Stimulated activated CD8-positive, alpha-beta memory T cell treated with anti-CD3 and anti-CD28 coated beads, Interleukin-15, amount 100 ng/mL, for 1 hour (primary cell): Measurements from ENCODE around the gene KRTAP4-2.
"Not testable (repeated sequence)": the region's sequence is repeated elsewhere in the genome, so short reads cannot be mapped to it uniquely, and the experiment has no call there.

Experiments
- DNase-seq: peaks from one replicate; pipeline ENCODE4 v3.0.0-alpha.2; 2020; ENCODE audit warnings: low read depth

Gene KRTAP4-2

DNA sequence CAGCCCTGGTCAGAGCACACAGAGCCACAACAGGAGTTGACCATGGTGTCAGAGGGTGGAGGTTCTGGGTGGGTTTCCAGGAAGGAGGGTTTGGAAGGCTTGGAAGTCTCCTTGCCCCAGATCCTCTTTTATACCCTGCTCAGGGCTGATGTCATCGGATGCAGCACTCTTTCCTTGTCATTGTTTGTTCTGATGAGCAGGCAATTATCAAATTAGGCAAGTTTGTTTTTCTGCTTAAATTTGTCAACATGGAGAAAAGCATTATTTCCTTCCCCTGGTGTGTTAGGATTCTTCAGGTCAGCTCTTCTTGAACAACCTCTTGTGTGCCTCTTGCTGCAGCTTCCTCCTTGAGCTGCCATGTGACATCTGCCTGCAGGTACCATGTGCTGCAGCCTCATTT lies 17.4 kb downstream of the KRTAP4-2 start, which contains the start of gene KRTAP4-4:
Gene KRTAP4-4, minus strand, starts transcription at position 101 of the 400 bp plus-strand sequence. Its CDS starts 57 bp downstream, at position 44.
- no peak for DNase-seq

DNA sequence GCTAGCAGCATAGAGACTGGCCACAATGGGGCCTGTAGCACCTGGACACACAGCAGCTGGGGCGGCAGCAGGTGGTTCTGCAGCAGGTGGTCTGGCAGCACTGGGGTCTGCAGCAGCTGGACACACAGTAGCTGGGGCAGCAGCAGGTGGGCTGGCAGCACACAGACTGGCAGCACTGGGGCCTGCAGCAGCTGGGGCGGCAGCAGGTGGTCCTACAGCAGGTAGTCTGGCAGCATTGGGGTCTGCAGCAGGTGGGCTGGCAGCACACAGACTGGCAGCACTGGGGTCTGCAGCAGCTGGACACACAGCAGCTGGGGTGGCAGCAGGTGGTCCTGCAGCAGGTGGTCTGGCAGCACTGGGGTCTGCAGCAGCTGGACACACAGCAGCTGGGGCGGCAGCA lies 17.8 kb downstream of the KRTAP4-2 start:
- not testable (repeated sequence) for DNase-seq

DNA sequence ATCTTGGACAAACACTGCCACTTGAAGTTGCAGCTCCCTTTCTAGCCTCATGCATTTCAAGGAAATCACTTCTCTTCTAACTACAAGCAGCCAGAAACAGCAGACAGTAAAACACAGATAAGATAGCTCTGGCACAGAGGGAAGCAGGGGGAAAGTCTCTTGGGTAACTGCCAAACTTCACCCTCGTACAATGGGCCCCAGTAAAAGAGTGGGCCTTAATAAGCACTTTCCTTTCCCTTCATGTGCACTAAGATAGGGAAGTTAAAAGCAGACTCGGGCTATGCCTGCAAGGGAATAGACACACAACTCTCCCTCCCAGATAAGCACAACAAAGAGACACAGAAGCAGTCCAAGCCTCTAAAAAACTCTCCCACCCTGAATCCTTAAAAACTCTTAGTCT lies 24.2 kb downstream of the KRTAP4-2 start:
- no peak for DNase-seq

DNA sequence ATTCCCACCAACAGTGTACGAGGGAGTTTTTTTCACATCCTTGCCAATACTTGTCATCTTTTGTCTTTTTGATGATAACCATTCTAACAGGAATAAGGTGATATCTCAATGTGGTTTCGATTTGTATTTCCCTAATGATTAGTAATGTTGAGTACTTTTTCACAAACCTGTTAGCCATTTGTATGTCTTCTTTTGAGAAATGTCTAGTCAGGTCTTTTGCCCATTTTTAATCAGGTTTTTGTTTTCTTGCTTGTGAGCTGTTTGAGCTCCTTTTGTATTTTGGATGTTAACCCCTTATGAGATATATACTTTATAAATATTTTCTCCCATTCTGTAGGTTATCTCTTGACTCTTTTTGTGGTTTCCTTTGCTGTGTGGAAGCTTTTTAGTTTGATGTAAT lies 26.5 kb downstream of the KRTAP4-2 start:
- no peak for DNase-seq

DNA sequence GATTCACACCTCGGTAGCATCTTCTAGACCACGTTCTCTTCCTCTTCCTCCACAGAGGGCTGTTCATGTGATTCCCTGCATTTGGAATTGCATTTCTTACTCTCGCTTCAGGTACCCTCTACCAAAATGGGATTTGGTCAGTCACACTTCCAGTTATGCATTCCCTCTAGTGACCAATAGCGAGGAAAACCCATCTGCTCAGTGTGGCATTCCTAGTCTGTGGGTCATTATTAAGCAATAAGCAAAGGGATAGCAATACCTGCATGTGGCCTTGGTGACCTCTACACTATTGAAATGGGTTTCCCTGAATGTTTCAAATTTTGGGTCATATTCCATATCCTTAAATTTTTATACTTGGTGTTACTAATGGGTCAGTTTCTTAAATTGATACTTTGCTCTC lies 28.0 kb downstream of the KRTAP4-2 start:
- DNase-seq, result no peak

DNA sequence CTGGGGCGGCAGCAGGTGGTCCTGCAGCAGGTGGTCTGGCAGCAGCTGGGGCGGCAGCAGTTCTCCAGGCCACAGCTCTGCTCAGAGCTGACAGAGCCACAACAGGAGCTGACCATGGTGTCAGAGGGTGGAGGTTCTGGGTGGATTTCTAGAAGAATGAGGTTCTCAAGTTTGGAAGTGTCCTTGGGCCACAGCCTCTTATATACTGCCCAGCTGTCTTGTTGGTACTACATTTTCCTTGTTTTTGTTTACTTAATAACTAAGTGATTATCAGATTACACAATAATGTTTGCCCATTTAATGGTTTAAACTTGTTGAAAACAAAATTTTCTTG lies 28.4 kb downstream of the KRTAP4-2 start, which contains the start of gene KRTAP4-5:
Gene KRTAP4-5, minus strand, starts transcription at position 174 of the 334 bp plus-strand sequence. Its CDS starts 58 bp downstream, at position 116.
- no peak for DNase-seq

DNA sequence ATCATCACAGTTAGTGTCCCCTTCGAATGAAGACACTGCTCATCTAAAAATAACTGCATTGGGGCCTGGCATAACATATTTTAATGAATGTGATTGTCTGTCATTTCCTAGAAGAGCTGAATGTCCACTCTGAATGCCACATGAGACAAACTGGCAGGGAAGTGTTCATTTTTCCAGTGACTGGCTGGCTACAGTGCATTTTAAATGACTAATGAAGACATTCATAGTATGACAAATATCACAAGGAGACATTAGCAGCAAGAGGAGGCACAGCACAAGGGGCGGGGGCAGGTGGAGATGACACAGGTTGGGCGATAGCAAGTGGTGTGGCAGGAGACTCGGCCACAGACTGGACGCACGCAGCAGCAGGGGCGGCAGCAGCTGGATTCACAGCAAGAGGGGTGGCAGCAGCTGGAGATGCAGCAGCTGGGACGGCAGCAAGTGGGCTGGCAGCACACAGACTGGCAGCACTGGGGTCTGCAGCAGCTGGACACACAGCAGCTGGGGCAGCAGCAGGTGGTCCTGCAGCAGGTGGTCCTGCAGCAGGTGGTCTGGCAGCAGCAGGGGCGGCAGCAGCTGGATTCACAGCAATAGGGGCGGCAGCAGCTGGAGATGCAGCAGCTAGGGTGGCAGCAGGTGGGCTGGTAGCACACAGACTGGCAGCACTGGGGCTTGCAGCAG lies 28.9 kb downstream of the KRTAP4-2 start:
- not testable (repeated sequence) for DNase-seq

DNA sequence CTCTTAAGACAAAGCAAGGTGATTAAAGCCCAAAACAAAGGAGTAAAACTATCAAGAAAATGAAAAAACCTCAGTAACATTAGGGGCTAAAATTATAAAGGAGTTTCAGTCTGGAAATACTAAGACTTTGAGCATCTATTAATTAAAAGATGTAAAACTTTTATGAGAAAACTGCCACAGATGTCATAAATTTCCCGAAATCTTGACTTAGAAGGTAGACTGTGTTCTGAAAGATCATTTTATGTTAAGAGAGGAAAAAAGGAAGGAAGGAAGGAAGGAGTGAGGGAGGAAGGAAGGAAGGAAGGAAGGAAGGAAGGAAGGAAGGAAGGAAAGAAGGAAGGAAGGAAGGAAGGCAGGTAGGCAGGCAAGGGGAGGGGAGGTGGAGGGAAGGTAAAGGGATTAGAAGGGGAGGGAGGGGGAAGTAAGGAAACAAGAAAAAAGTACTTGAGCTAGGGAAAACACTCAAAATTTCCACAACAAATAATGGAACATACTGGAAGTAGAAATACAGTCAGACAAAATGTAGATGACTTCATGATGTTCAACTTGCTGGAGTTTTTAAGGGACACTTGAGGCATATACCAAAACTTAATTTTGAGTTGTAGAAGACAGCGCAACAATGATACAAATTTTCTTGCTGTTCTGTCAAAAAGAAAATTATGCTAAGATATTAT lies 30.4 kb downstream of the KRTAP4-2 start:
- no peak for DNase-seq

DNA sequence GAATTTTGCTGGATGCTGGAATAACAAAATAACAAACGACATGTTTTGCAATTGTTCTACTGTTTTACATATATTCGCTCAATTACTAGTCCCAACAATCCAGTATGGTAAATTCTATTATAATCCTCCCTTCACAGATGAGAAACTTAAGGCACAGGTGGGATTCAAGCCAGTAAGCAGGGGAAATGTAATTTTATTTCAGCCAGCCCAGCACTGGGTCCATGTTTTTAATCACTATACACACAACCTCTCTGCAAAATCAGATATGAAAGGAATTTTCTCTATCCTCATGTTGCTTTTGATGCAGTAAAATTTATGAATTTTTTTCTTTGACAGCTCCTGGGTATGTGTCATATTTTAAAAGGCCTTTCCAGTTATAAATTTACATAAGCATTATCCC lies 32.8 kb downstream of the KRTAP4-2 start:
- no peak for DNase-seq

DNA sequence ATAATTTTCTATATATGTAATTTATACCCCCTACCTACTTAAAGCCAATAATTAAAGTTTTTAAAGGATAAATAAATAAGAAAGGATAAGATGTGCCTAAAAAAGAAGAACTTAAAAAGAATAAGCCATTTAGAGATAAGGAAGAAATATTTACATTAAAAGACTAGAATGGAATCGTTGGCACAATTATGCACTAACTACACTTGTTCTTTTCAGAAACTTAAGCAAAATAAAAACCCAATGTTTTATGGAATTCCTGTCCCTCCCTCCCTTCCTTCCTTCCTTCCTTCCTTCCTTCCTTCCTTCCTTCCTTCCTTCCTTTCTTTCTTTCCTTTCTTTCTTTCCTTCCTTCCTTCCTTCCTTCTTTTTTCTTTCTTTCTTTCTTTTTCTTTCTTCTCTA lies 33.2 kb downstream of the KRTAP4-2 start:
- no peak for DNase-seq

DNA sequence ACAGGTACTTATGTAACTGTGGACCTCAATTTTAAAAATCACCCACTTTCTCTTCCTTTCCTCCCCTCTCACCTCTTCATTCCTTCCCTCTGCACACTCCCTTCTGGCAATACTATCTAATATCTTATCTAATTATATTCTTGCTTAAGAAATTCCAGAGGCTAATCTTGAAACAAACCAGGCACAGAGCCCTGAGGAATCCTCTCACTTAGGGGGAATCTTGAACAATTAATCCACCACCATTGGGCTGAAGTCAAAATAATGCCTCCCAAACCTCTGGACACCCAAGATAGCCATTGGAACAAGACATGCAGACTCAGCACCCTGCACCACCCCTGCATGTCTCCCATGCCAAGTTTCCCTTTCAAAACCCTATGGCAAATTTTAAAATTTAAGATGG lies 36.7 kb downstream of the KRTAP4-2 start:
- DNase-seq, result no peak

DNA sequence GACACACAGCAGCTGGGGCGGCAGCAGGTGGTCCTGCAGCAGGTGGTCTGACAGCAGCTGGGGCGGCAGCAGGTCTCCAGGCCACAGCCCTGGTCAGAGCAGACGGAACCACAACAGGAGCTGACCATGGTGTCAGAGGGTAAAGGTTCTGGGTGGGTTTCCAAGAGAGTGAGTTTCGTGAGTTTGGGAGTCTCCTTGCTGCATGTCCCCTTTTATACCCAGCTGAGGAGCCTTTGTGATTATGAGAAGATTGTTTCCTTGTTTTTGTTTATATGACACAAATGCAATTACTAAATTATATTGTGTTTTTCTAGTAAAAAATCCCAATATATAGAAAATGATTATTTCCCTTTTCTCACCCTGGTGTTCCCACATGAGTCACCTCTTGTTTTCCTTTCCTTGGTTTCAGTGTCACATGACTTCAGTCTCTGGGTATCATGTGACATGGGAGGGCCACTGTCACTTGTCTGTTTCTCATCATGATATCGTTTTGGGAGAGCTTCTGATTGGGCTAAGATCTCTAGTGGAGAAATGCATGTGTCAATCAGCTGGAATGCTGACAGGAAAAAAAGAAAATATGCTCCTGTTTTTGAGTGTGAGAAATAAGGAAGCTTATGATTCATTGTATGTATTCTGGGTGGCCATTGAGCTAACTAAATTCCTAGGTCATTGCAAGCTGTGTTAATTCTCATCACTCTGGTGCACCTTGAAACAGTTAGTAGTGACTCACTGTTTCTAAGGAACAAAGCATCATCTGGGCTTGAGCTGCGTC lies 37.5 kb downstream of the KRTAP4-2 start, which contains the start of gene KRTAP4-6:
Gene KRTAP4-6, minus strand, starts transcription at position 185 of the 772 bp plus-strand sequence. Its CDS starts 57 bp downstream, at position 128.
- DNase-seq, result no peak

DNA sequence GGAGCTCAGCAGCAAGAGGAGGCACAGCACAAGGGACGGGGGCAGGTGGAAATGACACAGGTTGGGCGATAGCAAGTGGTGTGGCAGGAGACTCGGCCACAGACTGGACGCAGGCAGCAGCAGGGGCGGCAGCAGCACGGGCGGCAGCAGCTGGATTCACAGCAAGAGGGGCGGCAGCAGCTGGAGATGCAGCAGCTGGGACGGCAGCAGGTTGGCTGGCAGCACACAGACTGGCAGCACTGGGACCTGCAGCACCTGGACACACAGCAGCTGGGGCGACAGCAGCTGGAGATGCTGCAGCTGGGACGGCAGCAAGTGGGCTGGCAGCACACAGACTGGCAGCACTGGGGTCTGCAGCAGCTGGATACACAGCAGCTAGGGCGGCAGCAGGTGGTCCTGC lies 38.2 kb downstream of the KRTAP4-2 start:
- DNase-seq, result not testable (repeated sequence)

DNA sequence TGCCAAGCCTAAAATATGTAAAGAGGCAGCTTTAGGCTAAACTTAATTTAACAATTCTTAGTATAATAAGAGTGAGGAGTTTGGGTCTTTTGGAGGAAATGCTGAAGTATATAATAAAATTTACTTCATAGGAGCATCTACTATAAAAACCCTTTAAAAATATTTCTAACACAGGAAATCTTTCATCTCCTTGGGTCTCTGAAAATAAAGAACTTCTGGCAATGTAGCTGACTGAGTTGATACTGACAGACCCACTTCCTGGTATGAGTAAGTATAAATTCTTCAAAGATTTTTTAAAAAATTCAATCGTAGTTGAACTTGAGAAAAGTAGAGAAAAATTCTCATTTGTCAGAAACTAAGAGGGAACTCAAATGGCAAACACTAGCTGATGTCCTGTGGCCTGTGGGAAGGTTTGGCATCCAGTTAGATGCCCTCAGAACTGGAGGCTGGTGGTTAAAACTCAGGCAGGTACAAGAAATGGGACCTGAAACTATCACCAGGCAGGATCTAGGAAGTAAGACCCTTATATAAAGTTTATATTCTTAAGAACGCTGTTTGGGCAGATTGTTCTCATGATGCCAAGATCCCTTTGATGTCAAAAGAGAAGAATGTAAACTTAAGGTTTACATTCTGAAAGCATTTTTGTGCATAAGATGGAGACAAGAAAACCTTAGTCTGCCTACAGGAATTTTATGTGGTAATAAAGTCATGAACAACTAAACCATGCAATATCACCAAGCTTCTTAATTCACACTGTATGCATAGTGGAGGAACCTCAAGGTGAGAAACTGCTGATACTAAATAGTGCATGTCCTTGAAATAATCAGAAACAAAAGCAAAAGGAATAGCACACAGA lies 43.9 kb downstream of the KRTAP4-2 start:
- DNase-seq, result no peak

DNA sequence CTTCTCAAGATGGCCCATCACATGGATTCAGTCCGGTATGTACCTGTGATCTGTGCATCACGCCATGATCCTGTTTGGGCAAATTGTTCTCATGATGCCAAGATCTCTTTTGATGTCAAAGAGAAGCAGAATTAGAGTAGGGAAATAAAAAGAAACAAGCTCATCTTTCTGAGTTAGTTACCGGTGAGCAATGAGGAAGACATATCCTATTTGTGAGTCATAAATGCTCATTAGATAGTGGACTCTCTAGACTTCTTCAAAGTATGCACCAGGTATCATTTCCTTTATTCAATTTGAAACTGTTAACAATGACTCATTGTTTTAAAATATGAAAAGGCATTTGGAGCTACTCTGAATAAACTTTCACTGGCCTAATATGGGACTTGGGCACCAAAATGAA lies 46.0 kb downstream of the KRTAP4-2 start:
- no peak for DNase-seq
